H9 (cell line): ENCODE results near the gene SCN10A. TPM values are rescaled to one million over a fixed set of nuclear protein-coding genes. Genes with fewer than 3 reads are reported as not detected.

Source experiments
- DNase-seq: peaks from one replicate; pipeline ENCODE4 v3.0.0-alpha.2; 2017
- H2AFZ ChIP-seq: one replicate; pipeline ENCODE4 v1.6.1; 2013; ENCODE audit warnings: mild to moderate bottlenecking, low read length, control low read depth, moderate library complexity
- H2AK5ac ChIP-seq: 2 replicates; pipeline ENCODE4 v1.6.1; 2013; ENCODE audit warnings: low read length, control low read depth, mixed read lengths; ENCODE audit not compliant: insufficient read length
- H2BK120ac ChIP-seq: one replicate; pipeline ENCODE4 v1.6.1; 2013; ENCODE audit warnings: low read depth, mild to moderate bottlenecking, low read length, control low read depth, inconsistent platforms; ENCODE audit not compliant: poor library complexity, severe bottlenecking
- H2BK12ac ChIP-seq: 2 replicates; pipeline ENCODE4 v1.6.1; 2013; ENCODE audit warnings: low read length, control low read depth, mixed read lengths, low read depth; ENCODE audit not compliant: insufficient read length
- H2BK15ac ChIP-seq: 2 replicates; pipeline ENCODE4 v1.6.1; 2013; ENCODE audit warnings: low read depth, low read length, control low read depth
- H2BK20ac ChIP-seq: one replicate; pipeline ENCODE4 v1.6.1; 2013; ENCODE audit warnings: low read depth, mild to moderate bottlenecking, low read length, control low read depth, inconsistent platforms; ENCODE audit not compliant: poor library complexity, severe bottlenecking
- H2BK5ac ChIP-seq: 2 replicates; pipeline ENCODE4 v1.6.1; 2013; ENCODE audit warnings: low read length, control low read depth, mixed read lengths; ENCODE audit not compliant: insufficient read length
- H3K14ac ChIP-seq: 2 replicates; pipeline ENCODE4 v1.6.1; 2013; ENCODE audit warnings: low read length, control low read depth; ENCODE audit not compliant: insufficient read depth
- H3K18ac ChIP-seq: 2 replicates; pipeline ENCODE4 v1.6.1; 2013; ENCODE audit warnings: low read depth, mild to moderate bottlenecking, mixed read lengths, low read length, control low read depth; ENCODE audit not compliant: insufficient read length
- H3K23ac ChIP-seq: 2 replicates; pipeline ENCODE4 v1.6.1; 2013; ENCODE audit warnings: low read length, control low read depth, mixed read lengths, low read depth; ENCODE audit not compliant: insufficient read length
- H3K23me2 ChIP-seq: 2 replicates; pipeline ENCODE4 v1.6.1; 2013; ENCODE audit warnings: low read depth, mild to moderate bottlenecking, mixed read lengths, low read length, control low read depth; ENCODE audit not compliant: insufficient read length, poor library complexity, severe bottlenecking
- H3K27ac ChIP-seq: 2 replicates; pipeline ENCODE4 v1.5.1; 2013; ENCODE audit warnings: low read length, control low read depth, mixed read lengths, low read depth; ENCODE audit not compliant: insufficient read length
- H3K27me3 ChIP-seq: 2 replicates; pipeline ENCODE4 v1.6.1; 2013; ENCODE audit warnings: low read length, control low read depth, inconsistent platforms; ENCODE audit not compliant: insufficient read depth
- H3K4ac ChIP-seq: 2 replicates; pipeline ENCODE4 v1.6.1; 2013; ENCODE audit warnings: low read depth, mild to moderate bottlenecking, control low read depth, inconsistent platforms, low read length, moderate library complexity
- H3K4me1 ChIP-seq: 2 replicates; pipeline ENCODE4 v1.6.1; 2013; ENCODE audit warnings: low read length, control low read depth, inconsistent platforms; ENCODE audit not compliant: insufficient read depth
- H3K4me2 ChIP-seq: 2 replicates; pipeline ENCODE4 v1.6.1; 2013; ENCODE audit warnings: low read length, control low read depth, mixed read lengths; ENCODE audit not compliant: insufficient read length, insufficient read depth
- H3K56ac ChIP-seq: 2 replicates; pipeline ENCODE4 v1.6.1; 2013; ENCODE audit warnings: low read depth, mild to moderate bottlenecking, mixed read lengths, low read length, control low read depth; ENCODE audit not compliant: insufficient read length
- H3K79me1 ChIP-seq: 2 replicates; pipeline ENCODE4 v1.6.1; 2013; ENCODE audit warnings: low read depth, mild to moderate bottlenecking, moderate library complexity, low read length, control low read depth, inconsistent platforms; ENCODE audit not compliant: insufficient read depth, poor library complexity, severe bottlenecking
- H3K79me2 ChIP-seq: 2 replicates; pipeline ENCODE4 v1.6.1; 2013; ENCODE audit warnings: low read length, control low read depth, inconsistent platforms; ENCODE audit not compliant: insufficient read depth
- H3K9ac ChIP-seq: 2 replicates; pipeline ENCODE4 v1.6.1; 2013; ENCODE audit warnings: low read length, control low read depth, mixed read lengths; ENCODE audit not compliant: insufficient read length; ENCODE audit errors: extremely low read depth
- H3K9me3 ChIP-seq: one replicate; pipeline ENCODE4 v1.6.1; 2013; ENCODE audit warnings: low read depth, low read length, inconsistent platforms; ENCODE audit not compliant: control insufficient read depth
- H3T11ph ChIP-seq: one replicate; pipeline ENCODE4 v1.6.1; 2013; ENCODE audit warnings: mild to moderate bottlenecking, low read length, control low read depth, inconsistent platforms
- H4K20me1 ChIP-seq: one replicate; pipeline ENCODE4 v1.6.1; 2013; ENCODE audit not compliant: control insufficient read depth, insufficient read length, insufficient read depth
- H4K5ac ChIP-seq: 2 replicates; pipeline ENCODE4 v1.6.1; 2013; ENCODE audit warnings: low read depth, mild to moderate bottlenecking, mixed read lengths, low read length, control low read depth; ENCODE audit not compliant: insufficient read length
- H4K8ac ChIP-seq: replicated peaks from 2 replicates; pipeline ENCODE4 v1.6.1; 2013; ENCODE audit warnings: low read length, control low read depth, mixed read lengths, low read depth; ENCODE audit not compliant: insufficient read length
- H4K91ac ChIP-seq: 2 replicates; pipeline ENCODE4 v1.6.1; 2013; ENCODE audit warnings: low read depth, mild to moderate bottlenecking, moderate library complexity, mixed read lengths, low read length, control low read depth; ENCODE audit not compliant: insufficient read length
- H3K27ac Mint-ChIP-seq, 3 experiments: 2 replicates in 2 of 3; 3 replicates in 1 of 3; pipeline ENCODE4 v1.8.0; 2020 to 2021; ENCODE audit warnings: mixed read lengths in 3 of 3, mild to moderate bottlenecking in 1 of 3, moderate library complexity in 1 of 3
- H3K27me3 Mint-ChIP-seq: 2 replicates; pipeline ENCODE4 v1.8.0; 2021; ENCODE audit warnings: low read depth, mild to moderate bottlenecking, moderate library complexity, mixed read lengths
- H3K36me3 Mint-ChIP-seq, 3 experiments: 2 replicates in 2 of 3; 3 replicates in 1 of 3; pipeline ENCODE4 v1.8.0; 2020 to 2021; ENCODE audit warnings: low read depth in 3 of 3, mixed read lengths in 3 of 3; ENCODE audit not compliant: insufficient read depth in 1 of 3
- H3K4me1 Mint-ChIP-seq, 2 experiments: 2 replicates each; pipeline ENCODE4 v1.8.0; 2020; ENCODE audit warnings: mixed read lengths in 2 of 2
- H3K4me3 Mint-ChIP-seq, 2 experiments: 2 replicates in 1 of 2; 3 replicates in 1 of 2; pipeline ENCODE4 v1.8.0; 2020 to 2021; ENCODE audit warnings: mild to moderate bottlenecking in 2 of 2, mixed read lengths in 2 of 2, moderate library complexity in 1 of 2
- H3K9me3 Mint-ChIP-seq, 2 experiments: 2 replicates in 1 of 2; 3 replicates in 1 of 2; pipeline ENCODE4 v1.8.0; 2020; ENCODE audit warnings: mild to moderate bottlenecking in 2 of 2, mixed read lengths in 2 of 2, moderate library complexity in 1 of 2
- WGBS: extraction: QIAGEN DNeasy Blood & Tissue Kit; methylation state at CpG from one replicate; pipeline ENCODE4 v1.1.7; 2013; ENCODE audit warnings: missing lambda C conversion rate, low lambda C conversion rate, mixed read lengths; ENCODE audit not compliant: insufficient read length; ENCODE audit errors: extremely low coverage; 5-methylcytosine and 5-hydroxymethylcytosine counted together
- long read RNA-seq: library from polyadenylated mRNA; unstranded; transcript quantifications from one replicate; pipeline ENCODE4 v2.0.0, GENCODE V29; 2020
- total RNA-seq: library from RNA; stranded (reverse); gene quantifications from 2 replicates; pipeline ENCODE4 v1.2.1, GENCODE V29; 2021
- TF ChIP-seq, protein P1 (sequence below): fragments of 200-600 bp; sonication (generic); conservative IDR thresholded peaks from 3 replicates; pipeline ENCODE4 v1.8.0; 2021; ENCODE audit warnings: antibody characterized with exemption, mild to moderate bottlenecking

The SCN10A gene
- total RNA-seq, result not detected in 2 replicates
- long read RNA-seq, result 0 reads

GRCh38 chr3:38816026-38816425, at the start of gene SCN10A:
Gene SCN10A, minus strand, starts transcription at chr3:38816217. Its CDS starts 22,207 bp downstream, at chr3:38794010.
- no CpG with 5 or more reads among the region's 7 CpGs for WGBS
- no peaks in the 10 kb centered on the region for H3K36me3 Mint-ChIP-seq
- H3K4me1 Mint-ChIP-seq, result no peaks in the 10 kb centered on the region; a peak in 1 of 4 replicates
- H3K18ac ChIP-seq, result no peak within 1 kb of the TSS
- no peaks in the 10 kb centered on the region for H3K79me2 ChIP-seq
- no peak within 1 kb of the TSS for H4K91ac ChIP-seq
- no peak within 1 kb of the TSS for H2BK20ac ChIP-seq
- H2AFZ ChIP-seq, result no peak within 1 kb of the TSS
- DNase-seq, result no peak
- no peaks in the 10 kb centered on the region for H3K9me3 Mint-ChIP-seq
- no peak within 1 kb of the TSS for H3K23ac ChIP-seq
- H3K56ac ChIP-seq, result no peak within 1 kb of the TSS
- H3K23me2 ChIP-seq, result no peaks in the 10 kb centered on the region
- no peak within 1 kb of the TSS for H2AK5ac ChIP-seq
- H3K4me3 Mint-ChIP-seq, result no peak within 1 kb of the TSS
- H3K27me3 ChIP-seq, result no peaks in the 10 kb centered on the region
- H4K20me1 ChIP-seq, result no peaks in the 10 kb centered on the region
- H4K5ac ChIP-seq, result no peak within 1 kb of the TSS
- no peak within 1 kb of the TSS for H2BK12ac ChIP-seq
- H3K27ac ChIP-seq, result no peak within 1 kb of the TSS
- H3K4ac ChIP-seq, result no peak within 1 kb of the TSS
- no peak within 1 kb of the TSS for H3K14ac ChIP-seq
- no peak within 1 kb of the TSS for H3K27ac Mint-ChIP-seq
- H2BK15ac ChIP-seq, result no peak within 1 kb of the TSS
- H3K79me1 ChIP-seq, result no peaks in the 10 kb centered on the region
- H2BK5ac ChIP-seq, result no peak within 1 kb of the TSS
- H3K4me2 ChIP-seq, result no peak within 1 kb of the TSS
- TF ChIP-seq, protein P1, sequence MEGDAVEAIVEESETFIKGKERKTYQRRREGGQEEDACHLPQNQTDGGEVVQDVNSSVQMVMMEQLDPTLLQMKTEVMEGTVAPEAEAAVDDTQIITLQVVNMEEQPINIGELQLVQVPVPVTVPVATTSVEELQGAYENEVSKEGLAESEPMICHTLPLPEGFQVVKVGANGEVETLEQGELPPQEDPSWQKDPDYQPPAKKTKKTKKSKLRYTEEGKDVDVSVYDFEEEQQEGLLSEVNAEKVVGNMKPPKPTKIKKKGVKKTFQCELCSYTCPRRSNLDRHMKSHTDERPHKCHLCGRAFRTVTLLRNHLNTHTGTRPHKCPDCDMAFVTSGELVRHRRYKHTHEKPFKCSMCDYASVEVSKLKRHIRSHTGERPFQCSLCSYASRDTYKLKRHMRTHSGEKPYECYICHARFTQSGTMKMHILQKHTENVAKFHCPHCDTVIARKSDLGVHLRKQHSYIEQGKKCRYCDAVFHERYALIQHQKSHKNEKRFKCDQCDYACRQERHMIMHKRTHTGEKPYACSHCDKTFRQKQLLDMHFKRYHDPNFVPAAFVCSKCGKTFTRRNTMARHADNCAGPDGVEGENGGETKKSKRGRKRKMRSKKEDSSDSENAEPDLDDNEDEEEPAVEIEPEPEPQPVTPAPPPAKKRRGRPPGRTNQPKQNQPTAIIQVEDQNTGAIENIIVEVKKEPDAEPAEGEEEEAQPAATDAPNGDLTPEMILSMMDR, result no peak
- no peak within 1 kb of the TSS for H3T11ph ChIP-seq
- H3K4me1 ChIP-seq, result no peaks in the 10 kb centered on the region
- H4K8ac ChIP-seq, result no peak within 1 kb of the TSS
- H3K9me3 ChIP-seq, result no peaks in the 10 kb centered on the region
- H3K9ac ChIP-seq, result no peak within 1 kb of the TSS
- H3K27me3 Mint-ChIP-seq, result no peaks in the 10 kb centered on the region; the same call in 1 of the 2 replicates
- H2BK120ac ChIP-seq, result no peak within 1 kb of the TSS
